OCI-M1 (cell line): ENCODE data around the gene FOXQ1.

ENCODE experiments used
- DNase-seq: peaks from one replicate; lab custom pipeline; 2025; lab: John Stamatoyannopoulos, UW

FOXQ1 gene, protein sequence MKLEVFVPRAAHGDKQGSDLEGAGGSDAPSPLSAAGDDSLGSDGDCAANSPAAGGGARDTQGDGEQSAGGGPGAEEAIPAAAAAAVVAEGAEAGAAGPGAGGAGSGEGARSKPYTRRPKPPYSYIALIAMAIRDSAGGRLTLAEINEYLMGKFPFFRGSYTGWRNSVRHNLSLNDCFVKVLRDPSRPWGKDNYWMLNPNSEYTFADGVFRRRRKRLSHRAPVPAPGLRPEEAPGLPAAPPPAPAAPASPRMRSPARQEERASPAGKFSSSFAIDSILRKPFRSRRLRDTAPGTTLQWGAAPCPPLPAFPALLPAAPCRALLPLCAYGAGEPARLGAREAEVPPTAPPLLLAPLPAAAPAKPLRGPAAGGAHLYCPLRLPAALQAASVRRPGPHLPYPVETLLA

DNA sequence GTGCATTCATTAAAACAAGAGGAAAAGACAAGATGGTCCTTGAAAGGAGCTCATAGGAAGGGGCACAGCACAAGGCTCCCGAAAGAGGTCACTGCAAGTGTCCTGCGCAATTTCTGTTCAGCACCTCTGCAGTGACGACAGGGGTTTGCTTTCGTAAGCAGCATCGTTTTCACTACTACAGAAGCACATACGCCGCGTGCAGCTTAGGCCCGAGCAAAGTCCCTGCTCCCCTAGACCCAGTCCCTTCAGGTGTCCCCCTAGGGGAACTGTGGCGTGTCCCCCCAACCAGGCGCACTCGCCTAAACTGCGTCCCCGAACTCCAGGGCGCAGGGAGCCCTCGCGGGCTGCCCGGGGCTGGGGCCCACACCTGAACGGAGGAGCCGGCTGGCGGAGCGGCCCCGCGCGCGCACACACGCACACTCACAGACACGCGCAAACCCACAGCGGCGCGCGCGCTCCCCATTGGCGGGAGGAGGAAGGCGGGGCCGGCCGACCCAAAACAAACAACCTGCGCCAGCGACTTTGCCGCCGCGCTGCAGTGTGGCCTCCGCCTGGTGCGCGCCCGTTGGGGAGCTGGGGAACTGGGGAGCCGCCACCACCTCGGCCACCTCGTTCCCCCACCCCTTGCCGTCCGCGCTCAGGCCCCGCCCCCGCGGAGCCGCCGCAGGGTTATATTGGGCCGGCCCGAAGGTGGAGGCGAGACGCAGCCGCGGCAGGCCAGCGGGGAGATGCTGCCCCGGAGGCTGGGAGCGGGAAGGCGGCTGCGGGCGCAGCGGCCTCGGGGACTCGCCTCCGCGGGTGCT lies at the start of gene FOXQ1:
TSS of gene FOXQ1 (plus strand) at position 699 of the 803 bp plus-strand sequence. CDS start 607 bp downstream, outside the sequence.
- DNase-seq: no peak

DNA sequence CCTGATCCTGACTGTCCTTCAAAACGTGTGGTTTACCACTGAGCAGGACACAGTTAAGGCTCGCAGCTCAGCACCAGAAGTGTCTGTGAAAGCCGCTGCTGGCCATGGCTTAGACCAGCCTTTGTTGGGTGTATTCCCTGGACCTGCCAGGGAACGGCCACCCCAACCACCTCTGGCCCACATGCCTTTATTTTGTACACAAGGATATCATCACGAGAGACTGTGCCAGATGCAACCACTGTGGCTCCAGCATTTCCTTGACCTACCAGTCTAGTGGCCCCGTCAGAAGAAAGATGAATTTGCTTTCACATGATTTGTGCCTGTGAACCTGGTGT lies 49.2 kb upstream of the FOXQ1 start:
- no peak for DNase-seq

DNA sequence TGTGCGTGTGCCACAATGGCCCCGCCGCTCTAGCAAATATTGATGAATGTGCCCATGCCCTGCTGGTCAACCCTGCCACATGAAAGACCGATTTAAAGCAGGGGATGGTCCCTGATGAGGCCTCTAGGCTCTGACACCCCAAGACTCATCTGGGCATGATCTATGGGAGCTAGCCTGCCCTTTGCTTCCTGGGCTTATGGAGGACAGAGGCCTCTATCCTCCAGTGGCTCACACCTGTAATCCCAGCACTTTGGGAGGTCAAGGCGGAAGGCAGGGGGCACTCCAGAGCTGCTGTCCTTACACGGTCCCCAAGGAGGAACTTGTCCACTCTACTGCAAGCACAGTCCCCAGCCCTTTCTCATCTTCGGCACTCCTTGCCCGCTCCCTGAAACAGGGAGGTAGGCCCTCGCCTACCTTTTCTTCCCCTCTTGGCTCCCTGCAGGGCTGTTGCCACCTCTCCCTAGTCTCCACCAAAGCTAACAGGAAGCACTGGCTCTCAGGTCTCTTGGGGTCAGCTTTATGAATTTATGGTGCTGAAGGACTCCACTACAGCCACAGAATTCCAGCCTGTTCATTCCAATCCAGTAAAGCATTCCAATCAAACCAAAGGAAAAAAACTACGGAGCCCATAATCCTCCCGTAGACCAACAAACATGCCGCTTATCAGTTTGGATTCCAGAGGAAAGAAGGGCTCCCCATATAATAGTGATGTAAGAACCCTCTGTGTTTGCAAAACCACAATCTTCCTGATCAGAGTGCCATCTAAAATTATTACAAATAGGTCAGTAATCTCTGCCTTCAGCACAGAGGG lies 48.7 kb upstream of the FOXQ1 start:
- DNase-seq: no peak

DNA sequence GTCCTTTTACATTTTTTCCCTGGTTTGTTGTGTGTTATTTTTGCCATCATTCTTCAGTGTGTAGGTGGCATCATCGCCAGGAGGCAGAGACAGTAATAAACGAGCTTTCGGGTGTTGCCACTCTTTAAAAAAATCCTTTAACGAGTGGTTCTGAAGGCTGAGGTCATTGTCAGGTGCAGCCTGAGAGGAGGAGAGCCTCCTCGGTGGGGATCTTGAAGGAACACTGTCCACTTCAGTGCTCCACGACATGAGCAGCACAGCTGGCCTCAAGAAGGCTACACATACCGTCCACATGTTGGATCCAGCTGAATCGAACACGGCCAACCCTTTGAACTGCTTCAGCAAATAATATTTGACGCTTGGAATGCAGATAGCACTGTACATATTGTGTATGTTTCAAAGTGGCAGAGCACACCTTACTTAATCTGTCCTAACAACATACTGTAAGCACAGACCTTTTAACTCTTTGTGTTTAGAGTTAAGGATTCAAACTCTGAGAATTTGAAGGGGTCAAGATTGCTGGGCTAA lies 48.0 kb upstream of the FOXQ1 start:
- no peak for DNase-seq

DNA sequence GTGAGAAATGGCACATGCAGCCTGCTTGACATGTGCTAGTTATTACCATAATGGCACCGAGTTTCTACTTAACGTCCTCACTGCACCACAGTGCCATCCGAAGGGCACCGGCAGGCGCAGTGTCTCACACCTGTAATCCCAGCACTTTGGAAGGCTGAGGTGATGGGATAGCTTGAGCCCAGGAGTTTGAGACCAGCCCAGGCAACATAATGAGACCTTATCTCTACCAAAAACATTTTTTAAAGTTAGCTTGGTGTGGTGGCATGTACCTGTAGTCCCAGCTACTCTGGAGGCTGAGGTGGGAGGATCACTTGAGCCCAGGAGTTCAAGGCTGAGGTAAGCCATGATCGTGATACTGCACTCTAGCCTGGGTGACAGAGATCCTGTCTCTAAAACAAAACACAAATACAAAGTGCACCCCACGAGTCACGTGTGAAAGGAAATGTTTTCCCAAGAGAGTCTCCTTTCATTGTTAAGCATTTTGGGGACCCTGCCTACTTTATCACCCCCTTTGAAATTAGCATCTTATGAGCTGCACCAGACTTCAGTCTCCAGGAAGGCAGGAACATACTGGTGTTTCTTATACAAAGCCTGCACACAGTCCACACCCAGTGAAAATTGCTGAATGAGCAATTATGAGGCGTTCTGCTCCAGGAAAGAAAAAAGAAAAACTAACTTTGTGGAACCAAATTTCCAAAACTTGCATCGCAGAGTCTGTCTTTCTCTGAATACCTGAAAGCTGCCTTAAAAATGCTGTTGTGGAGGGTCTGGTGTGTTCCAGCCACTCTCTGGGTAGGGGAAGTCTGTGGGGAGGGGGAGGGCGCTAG lies 47.1 kb upstream of the FOXQ1 start:
- DNase-seq: no peak

DNA sequence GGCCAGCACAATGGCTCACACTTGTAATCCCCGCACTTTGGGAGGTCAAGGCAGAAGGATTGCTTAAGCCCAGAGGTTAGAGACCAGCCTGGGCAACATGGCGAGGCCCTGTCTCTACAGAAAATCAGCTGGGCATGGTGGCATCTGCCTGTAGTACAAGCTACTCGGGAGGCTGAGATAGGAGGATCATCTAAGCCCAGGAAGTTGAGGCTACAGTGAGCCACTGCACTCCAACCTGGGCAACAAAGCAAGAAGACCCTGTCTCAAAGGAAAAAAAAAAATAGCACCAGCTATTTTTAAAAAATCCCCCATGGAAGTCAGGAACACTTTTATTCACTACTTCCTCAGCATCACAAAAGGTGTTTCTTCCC lies 45.2 kb upstream of the FOXQ1 start:
- no peak for DNase-seq

DNA sequence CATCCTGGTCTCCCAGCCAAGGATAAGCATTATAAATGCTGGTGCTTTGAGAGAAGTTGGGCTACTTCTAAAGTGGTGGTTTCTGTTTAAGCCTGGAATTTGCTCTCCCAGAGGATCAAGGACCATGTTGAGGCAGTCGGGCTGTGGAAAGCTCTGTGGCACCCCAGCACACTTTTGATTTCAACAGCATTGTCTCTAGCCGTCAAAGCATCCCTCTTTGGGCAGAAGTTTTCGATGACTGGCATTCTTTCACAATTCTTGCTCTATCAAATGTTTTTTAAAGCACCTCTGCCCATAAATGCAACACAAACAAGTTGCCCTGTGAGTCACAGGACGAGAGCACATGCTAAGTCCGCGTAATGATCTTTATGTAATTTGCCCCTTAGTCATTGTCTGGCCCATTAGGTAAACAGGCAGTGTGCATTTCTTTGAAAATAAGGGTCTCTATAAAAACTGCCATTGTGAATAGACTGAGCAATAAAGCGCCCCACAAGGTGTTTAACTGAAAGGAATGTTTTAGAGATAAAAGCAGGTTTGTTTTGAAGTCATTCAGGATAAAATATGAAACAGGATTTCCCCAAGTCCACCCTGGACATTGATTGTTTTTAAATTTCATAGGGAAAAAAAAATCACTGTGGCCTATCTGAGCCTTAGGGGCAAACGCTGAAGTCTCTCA lies 44.7 kb upstream of the FOXQ1 start:
- no peak for DNase-seq

DNA sequence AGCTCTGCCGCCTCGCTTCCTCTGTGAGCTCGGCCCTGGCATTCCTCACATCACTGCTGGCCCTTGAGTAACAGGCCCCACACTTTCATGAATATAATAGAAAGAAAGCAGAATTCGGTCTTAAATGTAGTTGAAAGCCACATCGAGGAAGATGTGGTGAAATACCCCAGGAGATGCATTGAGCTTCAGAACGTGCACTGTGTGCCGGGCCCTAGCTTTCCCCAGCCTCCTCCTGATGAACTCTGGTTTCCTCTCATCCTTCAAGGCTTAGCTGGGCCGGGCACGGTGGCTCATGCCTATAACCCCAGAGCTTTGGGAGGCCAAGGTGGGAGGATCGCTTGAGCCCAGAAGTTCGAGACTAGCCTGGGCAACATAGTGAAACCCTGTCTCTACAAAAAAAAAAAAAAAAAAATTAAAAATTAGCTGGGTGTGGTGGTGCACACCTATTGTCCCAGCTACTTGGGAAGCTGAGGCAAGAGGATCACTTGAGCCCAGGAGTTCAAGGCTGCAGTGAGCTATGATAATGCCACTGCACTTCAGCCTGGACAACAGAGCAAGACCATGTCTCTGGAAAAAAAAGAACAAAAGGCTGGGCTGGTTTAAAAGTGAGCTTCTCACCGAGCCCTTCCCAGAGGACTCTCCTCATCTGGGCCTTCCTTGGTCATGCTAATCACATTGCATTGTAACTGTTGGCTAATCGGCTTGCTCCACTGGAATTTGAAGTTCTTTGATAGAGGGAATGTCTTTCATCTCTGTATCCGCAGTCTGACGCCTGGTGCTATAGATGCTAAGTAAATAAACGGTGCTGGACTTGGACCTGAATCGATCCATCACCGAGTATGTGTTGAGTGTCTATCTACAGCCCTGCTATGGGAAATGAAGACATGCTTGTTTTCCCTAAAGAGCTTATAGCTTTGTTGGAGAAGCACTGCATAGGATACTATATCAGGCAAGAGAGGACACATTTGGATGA lies 43.8 kb upstream of the FOXQ1 start:
- no peak for DNase-seq

DNA sequence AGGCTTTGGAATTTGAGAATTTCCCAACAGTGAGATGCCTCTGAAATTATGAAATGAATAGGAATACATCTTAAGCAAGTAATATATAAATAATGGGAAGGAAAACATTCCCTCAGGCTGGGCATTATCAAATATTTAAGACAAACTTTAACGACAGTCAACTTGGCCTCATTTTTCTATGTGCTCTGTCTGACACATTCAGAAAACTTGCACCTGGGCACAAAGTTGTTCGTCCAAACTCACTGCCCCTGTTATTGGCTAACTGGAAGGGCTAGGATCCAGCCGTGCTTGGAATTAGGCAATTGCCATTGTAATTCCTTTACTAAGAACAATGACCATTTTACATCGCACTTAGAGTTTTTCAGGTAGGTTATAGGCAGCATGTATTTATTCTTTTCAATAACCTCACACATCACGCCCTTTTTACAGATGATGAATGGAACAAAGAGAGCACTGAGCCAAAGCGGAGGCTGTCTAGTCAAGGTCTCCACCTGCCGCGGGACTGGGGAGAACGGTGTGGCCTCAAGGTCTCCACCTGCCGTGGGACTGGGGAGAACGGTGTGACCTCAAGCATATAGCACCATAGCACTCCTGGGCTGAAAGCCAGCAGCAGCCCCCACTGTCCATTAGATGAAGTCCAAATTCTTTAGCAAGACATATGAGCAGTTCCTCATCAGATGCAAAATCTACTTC lies 40.7 kb upstream of the FOXQ1 start:
- no peak for DNase-seq

DNA sequence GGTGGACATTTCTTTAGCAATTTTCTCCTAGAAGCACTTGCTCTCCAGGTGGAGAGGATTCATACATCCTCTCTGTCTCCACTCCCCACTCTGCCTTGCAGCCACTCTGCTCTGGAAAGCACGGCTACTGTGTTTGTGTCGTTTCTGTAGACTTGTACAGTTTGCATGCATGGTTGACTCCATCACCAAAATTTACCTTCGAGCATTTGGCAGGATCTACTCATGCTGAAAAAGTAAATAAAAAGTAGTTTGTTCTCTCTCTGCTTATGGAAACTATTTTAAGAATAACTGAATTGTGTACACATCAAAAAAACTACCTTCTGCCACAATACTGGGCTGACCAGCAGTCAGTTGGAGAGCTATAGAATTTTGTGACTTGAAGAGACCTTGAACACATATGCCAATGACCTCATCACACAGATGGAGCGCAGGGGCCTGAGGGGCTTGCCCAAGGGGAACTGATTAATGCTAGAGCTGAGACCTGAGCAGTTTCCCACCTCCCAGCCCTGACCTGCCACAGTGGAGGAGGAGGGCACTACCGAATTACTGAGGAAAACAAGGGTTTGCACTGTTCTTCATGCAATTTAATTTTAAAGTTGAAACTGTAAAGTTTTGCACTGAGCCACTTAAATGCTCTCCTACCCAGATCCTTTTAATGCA lies 33.7 kb upstream of the FOXQ1 start:
- DNase-seq: no peak

DNA sequence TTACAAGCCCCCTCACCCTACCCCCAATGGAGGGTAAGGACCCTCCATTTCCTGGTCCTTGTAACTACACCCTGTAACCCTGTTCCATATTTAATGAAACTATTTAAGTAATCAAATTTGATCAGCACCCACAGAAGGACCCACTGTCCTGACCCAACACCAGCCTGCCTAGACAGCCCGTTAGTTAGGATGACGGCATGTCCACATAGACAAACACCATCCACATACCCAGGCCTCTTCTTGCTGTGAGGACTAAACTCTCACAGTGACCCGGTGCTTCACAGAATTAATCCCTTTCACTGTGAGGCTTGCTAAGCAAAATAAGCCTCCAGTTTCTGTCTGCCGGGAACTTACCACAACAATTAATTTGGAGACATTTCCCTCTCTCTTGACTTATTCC lies 32.8 kb upstream of the FOXQ1 start:
- no peak for DNase-seq

DNA sequence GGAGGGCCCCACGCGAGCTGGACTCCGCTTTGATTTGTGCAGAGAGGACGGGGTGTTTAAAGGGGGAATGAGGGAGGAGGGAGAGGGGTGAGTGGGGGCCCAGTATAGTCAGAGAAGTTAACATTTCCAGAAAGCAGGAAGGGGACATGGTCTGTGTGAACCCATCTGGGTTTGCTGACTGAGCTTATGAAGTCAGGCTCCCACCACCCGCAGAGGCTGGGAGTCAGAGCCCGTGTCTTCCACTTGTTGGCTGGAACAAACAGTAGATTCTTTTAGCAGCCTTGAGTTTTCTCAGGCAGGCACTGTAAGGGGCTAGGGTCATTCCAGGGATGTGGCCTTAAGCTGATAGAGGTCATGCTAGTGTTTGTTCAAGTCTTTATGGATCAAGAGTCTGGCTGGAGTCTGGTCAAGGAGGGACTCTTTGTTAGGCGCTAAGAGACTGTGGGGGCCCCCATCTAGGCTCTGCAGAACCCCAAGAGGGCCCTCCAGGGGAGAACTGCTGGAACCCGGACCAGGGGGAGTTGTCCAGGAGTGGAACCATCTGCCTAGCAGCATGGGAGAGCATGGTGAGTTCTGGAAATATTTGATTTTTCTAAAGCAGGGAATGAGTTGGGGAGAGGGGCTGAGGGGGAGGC lies 31.1 kb upstream of the FOXQ1 start:
- no peak for DNase-seq

DNA sequence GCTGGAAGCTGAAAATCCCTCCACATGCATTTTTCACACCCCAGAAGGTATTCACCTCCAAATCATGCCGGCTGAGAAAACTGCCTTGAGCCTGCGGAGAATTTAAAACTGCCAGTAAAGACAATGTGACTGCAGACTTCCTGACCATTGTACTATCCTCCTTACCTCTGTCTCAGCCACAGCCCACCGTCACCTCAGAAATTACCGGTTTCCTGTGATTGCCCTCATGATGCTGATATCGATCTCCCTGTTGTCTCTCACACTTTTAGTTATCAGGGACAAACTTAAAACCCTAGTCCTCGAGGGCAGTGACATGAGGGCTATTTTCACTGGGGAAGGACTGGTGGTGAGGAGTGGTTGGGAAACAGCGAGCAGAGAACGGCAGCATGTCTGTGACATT lies 30.2 kb upstream of the FOXQ1 start:
- DNase-seq: no peak

DNA sequence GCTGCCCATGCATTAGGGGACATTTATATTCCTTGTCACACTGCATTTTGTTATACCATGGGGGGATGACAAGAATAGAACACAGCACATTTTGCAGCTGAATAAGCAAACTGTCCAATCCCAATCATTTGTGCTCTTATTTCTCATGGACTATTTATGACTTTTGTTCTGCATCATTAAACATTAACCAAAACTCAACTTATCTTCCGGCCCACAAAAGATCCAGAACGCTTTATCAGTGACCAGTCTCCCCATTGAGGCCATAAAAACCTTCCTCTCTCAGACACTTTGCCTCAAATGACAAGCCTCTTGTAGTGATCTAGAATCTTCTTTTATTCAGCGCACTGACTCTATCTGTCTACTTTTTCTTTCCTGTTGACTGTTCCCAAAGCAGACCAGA lies 28.4 kb upstream of the FOXQ1 start:
- no peak for DNase-seq

DNA sequence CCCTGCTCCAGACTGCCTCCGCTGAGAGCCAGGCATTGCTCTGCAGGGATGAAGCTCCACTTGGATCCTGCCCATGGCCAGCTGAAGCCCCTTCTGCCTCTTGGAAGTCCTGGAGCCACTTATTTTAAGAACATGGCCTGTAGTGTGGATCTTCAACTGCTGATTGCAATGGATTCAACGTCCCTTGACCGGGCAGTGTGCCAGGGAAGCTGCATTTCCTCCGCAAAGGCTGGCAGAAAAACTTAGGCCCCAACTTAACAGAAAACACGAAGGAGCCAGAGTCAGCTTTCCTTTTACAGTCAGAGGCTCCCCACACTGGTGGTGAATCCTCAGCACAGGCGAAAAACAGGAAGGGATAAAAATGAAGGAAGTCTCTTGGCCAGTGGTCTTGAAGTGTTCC lies 26.3 kb upstream of the FOXQ1 start:
- no peak for DNase-seq

DNA sequence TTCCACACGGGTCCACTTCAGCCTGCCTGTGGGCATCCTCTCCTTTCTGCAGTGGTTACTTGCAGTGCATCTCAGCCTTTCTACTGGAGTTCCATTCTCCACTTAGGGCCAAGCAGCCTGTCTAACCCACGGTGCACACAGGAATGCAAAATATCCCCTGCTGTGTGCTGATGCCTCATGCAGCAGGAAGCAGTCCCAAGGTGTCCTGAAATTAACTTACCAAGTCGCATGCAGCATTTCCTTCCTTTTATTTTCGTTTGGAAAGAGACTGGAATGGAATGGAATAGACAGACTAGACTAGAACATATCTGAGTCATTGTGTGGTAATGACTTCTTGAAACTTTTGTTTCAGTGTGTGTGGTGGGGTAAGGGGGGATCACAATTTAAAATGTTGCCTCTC lies 25.9 kb upstream of the FOXQ1 start:
- no peak for DNase-seq

DNA sequence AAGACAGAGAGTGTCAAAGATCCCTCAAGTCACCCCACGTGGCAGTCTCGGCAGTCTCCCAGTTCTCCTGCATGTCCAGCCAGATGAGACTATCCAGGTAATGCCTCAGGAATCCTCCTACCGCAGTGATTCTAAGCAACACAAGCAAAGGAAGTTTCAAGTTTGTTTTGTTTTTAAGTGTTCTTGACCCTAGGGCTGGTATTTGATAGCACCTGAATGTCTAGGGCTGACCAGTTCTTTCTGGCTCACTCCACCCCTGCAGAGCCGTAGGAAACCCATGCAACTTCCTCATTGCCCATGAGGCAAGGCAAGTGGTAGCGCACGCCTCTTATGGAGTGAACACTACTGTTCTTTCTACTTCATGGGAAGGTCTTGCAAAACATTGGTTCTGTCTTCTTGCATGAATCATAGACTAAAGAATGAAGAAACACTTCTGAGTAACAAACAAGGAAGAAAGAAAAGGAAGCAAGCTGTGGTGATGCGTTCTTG lies 24.8 kb upstream of the FOXQ1 start:
- DNase-seq: peak; percentile 19

DNA sequence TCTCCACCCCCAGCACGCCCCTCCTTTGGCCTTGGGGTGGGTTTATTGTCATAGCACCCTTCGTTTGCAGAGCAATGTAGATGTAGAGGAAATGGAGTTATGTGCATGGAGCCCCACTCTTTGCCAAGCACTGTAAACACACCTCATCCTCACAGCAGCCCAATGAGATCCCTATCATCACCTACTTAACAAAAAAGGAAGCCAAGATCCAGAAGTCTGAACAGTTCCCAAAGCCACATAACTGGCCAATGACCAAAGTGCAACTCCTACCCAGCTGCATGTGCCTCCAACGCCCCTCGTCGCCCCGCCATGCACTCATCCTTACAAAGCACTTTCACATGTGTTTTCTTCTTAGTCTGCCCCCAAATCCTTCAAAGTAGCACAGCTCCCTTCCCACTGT lies 21.8 kb upstream of the FOXQ1 start:
- no peak for DNase-seq
